Measurements from ENCODE around the gene WNK1.
"Not testable (repeated sequence)": the region's sequence is repeated elsewhere in the genome, so short reads cannot be mapped to it uniquely, and the experiment has no call there.

The WNK1 gene

DNA sequence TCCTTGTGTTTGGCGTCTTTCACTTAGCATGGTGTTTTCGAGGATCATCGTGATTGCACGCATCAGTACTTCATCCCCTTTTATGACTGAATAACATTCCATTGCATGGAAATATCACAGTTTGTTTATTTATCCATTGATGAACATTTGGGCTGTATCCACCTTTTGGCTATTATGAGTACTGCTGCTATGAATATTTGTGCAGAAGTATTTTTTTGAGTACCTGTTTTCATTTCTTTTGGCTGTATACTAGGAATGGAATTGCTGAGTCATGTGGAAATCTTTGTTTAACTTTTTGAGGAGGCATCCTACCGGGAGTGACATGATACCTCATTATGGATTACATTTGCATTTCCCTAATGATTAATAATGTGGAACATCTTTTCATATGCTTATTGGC lies 66.4 kb downstream of the WNK1 start:
- DNase-seq: no peak

GRCh38 chr12:820336-820735 lies 68.0 kb downstream of the WNK1 start:
- DNase-seq: no peak

DNA sequence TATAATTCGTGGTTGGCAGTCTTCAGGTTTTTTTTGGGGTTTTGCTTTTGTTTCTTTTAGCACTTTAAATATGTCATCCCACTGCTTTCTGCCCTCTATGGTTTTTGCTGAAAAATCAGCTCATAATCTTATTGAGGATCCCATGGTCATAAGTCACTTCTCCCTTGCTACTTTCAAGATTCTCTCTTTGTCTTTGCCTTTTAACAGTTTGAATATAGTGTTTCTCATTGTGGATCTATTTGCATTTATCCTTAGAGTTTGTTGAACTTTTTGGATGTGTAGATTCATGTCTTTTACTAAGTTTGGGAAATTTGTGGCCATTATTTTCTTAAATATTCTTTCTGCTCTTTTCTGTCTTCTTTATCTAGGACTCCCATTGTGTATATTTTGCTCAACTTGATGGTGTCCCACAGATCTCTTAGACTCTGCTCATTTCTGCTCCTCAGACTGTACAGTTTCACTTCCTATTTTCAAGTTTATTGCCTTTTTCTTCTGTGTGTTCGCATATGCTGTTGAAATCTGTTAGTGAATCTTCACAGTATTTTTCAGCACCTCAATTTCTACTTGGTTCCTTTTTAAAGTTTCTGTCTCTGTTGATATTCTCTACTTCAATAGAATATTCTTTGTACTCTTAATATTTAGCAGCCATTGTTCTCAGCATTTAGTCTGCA lies 70.8 kb downstream of the WNK1 start:
- no peak for DNase-seq

DNA sequence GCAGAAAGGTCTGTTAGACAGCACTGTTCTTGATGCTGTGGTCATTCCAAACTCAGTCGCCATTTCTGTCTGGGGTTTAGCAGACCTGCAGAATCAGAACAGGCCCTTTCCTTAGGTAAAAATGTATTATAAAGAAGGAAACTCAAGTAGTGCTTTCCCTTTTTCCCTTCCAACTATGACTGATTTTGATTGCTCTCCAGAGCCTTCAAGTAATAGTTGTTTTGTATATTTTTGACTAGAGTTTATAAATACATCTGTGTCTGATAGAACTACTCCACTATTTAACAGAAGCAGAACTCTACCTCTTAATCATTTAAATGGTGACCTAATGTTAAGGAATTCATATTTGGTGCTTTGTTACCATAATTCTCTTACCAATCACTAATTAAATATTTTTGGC lies 74.0 kb downstream of the WNK1 start:
- no peak for DNase-seq

- no peak for DNase-seq
Observed at GRCh38 chr12:828726-829395, 76.5 kb downstream of the WNK1 start.

- no peak for DNase-seq
Observed at GRCh38 chr12:830111-830867, 77.9 kb downstream of the WNK1 start.

DNA sequence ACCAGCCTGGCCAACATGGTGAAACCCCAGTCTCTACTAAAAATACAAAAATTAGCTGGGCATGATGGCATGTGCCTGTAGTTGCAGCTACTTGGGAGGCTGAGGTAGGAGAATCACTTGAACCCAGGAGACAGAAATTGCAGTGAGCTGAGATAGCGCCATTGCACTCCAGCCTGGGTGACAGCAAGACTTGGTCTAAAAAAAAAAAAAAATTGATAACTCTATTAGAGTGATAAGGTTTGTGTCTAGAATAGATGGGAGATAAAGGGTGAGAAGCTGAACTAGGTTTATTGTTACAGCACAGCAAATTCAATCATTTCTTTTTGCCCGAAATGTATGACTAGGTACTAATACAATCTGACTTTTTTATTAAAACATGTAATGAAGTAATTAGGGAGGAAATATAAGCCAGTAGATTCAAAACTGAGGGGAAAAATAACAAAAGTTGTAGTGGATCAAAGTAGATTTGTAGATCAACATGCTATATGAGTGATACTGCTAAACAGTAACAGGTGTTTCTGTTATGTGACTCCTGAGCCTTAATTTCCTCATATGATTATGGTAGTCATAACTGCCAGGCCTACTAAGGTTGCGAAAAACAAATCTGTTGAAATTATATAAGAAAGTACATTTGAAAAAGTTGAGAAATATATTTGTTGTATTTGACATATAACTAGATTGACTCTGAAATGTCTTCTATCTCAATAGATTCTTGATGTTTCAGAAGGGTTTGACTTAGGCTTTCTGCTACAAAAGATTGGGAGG lies 83.6 kb downstream of the WNK1 start:
- no peak for DNase-seq

GRCh38 chr12:836952-837351 lies 84.6 kb downstream of the WNK1 start:
- no peak for DNase-seq

DNA sequence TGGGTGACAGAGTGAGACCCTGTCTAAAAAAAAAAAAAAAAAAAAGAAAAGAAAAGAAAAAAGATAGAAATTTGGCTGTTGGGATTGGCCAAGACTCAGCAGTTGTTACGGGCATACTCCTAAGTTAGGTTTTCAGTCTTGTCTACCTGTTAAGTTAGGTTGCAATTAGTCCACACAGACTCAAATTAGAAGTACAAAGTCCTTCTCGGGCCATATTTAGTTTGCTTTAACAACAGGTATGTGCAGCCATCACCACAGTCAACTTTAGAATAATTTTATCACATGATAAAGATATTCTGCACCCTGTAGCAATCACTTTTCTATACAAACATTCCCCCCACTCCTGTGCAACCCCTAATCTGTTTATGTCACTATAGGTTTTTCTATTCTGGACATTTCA lies 85.2 kb downstream of the WNK1 start:
- DNase-seq: no peak

- DNase-seq: no peak
Observed at GRCh38 chr12:843609-844008, 91.2 kb downstream of the WNK1 start.

- no peak for DNase-seq
Observed at GRCh38 chr12:846421-846820, 94.0 kb downstream of the WNK1 start.

DNA sequence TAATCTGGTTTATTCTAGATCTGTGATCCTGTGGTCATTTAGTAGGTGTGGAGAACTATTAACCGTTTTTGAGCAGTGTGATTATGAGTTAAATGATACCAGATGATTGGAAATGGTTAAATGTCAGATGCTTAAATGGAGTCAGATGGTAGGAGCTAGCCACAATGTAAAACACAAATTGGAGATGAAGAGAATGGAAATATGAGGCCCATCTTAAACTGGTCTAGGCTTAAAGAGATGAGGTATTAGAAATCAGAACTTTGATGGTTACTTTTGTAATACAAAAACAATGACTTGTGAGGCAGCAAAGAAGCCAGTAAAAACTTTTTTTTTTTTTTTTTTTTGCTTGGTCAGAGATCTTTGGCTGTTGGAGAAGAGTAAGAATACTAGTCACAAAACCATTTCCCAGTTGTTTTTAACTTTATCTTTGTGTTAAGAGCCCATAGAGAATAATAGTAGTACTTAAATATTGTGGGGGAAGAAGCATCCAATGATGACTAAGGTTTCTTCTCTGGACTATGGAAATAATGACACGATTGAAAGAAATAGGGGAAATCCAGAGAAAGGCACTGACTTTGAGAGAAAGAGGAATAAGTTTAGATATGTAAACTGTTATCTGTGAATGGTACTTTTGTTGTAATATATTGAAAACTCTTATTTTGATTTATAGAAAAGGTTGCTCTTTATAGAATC lies 95.9 kb downstream of the WNK1 start:
- no peak for DNase-seq

DNA sequence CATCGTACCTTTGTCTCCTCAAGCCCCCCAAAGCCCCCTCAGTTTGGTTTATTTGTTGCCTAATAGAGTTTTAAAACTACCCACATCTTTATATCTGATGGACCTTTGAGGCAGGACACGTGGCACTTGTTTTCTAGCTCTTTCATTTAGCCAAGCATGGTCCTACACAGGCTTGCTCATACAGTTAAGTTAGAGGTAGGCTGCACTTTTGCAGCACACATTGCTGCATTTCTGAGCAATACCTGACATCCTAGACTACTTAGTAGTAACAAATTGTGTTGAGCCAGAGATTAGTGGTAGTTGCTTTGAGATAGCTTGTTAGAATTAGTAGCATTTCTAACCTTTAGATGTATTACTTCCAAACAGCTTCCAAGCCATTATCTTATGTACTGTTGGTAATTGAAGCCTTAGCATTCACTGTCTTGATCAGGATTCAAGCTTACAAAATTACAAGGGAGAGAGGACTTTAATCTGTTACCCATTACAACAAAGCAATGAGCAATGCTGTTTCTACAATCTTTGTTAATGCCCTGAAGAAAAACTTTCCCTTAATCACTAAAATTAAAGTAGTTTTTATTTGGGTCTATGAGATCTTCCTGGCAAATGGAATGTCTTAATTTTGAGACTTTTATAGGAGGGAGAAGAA lies 96.6 kb downstream of the WNK1 start:
- no peak for DNase-seq

DNA sequence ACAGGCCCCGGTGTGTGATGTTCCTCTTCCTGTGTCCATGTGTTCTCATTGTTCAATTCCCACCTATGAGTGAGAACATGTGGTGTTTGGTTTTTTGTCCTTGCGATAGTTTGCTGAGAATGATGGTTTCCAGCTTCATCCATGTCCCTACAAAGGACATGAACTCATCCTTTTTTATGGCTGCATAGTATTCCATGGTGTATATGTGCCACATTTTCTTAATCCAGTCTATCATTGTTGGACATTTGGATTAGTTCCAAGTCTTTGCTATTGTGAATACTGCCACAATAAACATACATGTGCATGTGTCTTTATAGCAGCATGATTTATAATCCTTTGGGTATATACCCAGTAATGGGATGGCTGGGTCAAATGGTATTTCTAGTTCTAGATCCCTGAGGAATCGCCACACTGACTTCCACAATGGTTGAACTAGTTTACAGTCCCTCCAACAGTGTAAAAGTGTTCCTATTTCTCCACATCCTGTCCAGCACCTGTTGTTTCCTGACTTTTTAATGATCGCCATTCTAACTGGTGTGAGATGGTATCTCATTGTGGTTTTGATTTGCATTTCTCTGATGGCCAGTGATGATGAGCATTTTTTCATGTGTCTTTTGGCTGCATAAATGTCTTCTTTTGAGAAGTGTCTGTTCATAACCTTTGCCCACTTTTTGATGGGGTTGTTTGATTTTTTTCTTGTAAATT lies 97.5 kb downstream of the WNK1 start:
- DNase-seq: not testable (repeated sequence)

DNA sequence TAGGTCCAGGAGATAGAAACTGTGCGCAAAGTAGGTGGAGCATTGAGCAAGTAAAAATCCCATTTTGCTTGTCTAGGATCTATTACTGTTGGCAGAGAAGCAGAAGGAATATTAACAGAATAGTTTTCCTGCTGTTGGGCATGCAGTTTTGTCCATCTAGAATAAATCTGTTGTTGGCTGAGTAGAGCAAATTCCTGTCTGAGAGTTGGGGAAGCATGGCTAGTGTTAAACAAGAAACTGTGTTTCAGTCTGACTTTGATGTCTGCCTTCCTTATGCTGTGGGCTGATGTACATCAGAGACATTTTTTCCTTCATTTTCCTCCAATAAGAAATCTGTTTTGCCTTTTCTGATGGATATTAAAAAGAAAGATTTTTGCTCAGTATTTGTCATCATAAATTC lies 99.0 kb downstream of the WNK1 start:
- DNase-seq: no peak

GRCh38 chr12:851913-852312 lies 99.5 kb downstream of the WNK1 start:
- DNase-seq: no peak

- DNase-seq: no peak
Observed at GRCh38 chr12:852864-853263, 100.5 kb downstream of the WNK1 start.

- DNase-seq: no peak
Observed at GRCh38 chr12:857611-858010, 105.2 kb downstream of the WNK1 start.

DNA sequence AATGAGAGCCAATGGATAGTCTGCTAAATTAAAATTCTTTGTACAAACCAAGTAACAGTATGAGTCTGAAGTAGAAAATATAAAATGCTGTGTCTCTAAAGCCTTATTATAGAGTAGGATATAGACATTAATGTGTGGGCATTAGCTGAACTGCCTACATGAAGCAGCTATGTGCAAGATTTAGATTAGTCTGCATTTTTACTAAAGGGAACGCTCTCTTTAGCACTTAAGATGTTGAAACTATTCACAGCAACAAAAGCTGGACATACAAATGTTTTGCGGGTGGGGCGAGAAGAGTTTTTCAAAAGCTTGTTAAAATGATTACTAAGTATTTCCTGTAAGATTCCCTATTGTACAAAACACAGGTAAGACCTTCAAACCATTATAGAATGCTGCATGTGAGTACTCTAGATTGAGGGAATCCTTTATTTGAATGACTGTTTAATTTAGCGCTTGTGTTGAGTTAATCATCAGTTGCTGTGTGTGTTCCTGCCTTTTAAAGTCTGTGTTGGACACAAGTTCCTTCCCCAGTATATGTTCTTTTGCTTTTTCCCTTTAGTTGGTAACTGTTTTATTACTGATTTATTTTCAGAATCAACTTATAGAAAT lies 110.0 kb downstream of the WNK1 start:
- no peak for DNase-seq

- DNase-seq: no peak
Observed at GRCh38 chr12:863285-863684, 110.9 kb downstream of the WNK1 start.

- no peak for DNase-seq
Observed at GRCh38 chr12:865614-866013, 113.2 kb downstream of the WNK1 start.
